AG04450 (cell line): ENCODE results near the gene GAGE13. TPM values are rescaled to one million over a fixed set of nuclear protein-coding genes. Genes with fewer than 3 reads are reported as not detected.
"Not testable (repeated sequence)": the region's sequence is repeated elsewhere in the genome, so short reads cannot be mapped to it uniquely, and the experiment has no call there.

Experiments
- CTCF ChIA-PET: fragments of 300-600, 350-600 bp; formaldehyde crosslinking; extraction: SDS; loops from one replicate; lab custom pipeline; 2022; ENCODE audit warnings: antibody characterized with exemption, inconsistent platforms; lab: Charles Lee
- POLR2A ChIA-PET: fragments of 350-600 bp; formaldehyde crosslinking; extraction: SDS; loops from one replicate; lab custom pipeline; 2021; ENCODE audit warnings: antibody characterized with exemption, inconsistent platforms; lab: Yijun Ruan, JAX
- DNase-seq: peaks from one replicate; pipeline ENCODE4 v3.0.0-alpha.2; 2011; ENCODE audit warnings: low read depth, low spot score
- H3K27ac ChIP-seq: one replicate; pipeline ENCODE4 v1.5.1; 2012; ENCODE audit warnings: low read depth, low read length, control low read depth
- H3K27me3 ChIP-seq: one replicate; pipeline ENCODE4 v1.6.0; 2012; ENCODE audit warnings: low read length; ENCODE audit not compliant: control insufficient read depth, insufficient read depth
- H3K4me3 ChIP-seq: 2 replicates; pipeline ENCODE4 v1.5.1; 2011; ENCODE audit warnings: mild to moderate bottlenecking, low read depth, low read length, control low read depth
- H3K9me3 ChIP-seq: 2 replicates; pipeline ENCODE4 v1.5.1; 2012; ENCODE audit warnings: low read length; ENCODE audit not compliant: control insufficient read depth, insufficient read depth
- polyA plus RNA-seq: library from polyadenylated mRNA; depleted of rRNA; stranded (reverse); fragments of >200 nt; gene quantifications from 2 replicates; pipeline ENCODE4 v1.2.3, GENCODE V29; 2011; rRNA removed

GAGE13 gene
- polyA plus RNA-seq, 1 experiment = not detected

GRCh38 chrX:49344496-49345175, 13.3 kb downstream of the GAGE13 start:
- CTCF ChIA-PET = not testable (repeated sequence)

GRCh38 chrX:49345402-49345801, 14.0 kb downstream of the GAGE13 start:
- H3K27ac ChIP-seq, H3K9me3 ChIP-seq, DNase-seq, H3K27me3 ChIP-seq, H3K4me3 ChIP-seq, CTCF ChIA-PET, POLR2A ChIA-PET: not testable (repeated sequence)

More at GRCh38 chrX:49344496-49345175, 13.3 kb downstream of the GAGE13 start:
- H3K27me3 ChIP-seq, POLR2A ChIA-PET, H3K4me3 ChIP-seq, DNase-seq, H3K9me3 ChIP-seq, H3K27ac ChIP-seq: not testable (repeated sequence)

GRCh38 chrX:49346150-49346549, 14.8 kb downstream of the GAGE13 start:
- H3K9me3 ChIP-seq, H3K27me3 ChIP-seq, POLR2A ChIA-PET, H3K27ac ChIP-seq, DNase-seq, H3K4me3 ChIP-seq, CTCF ChIA-PET: not testable (repeated sequence)

Other genes starting within 250 kb of the GAGE13 start
- 20.3 and 21.9 TPM in 2 replicates for gene GPKOW, start 207.8 kb upstream of the GAGE13 start, polyA plus RNA-seq
- gene MAGIX, start 168.8 kb upstream of the GAGE13 start, polyA plus RNA-seq = 0.40 and 0.82 TPM in 2 replicates
- gene PLP2, start 159.7 kb upstream of the GAGE13 start, polyA plus RNA-seq = 66.7 and 79.6 TPM in 2 replicates
- 3.6 and 4.1 TPM in 2 replicates for gene PRICKLE3, start 145.2 kb upstream of the GAGE13 start, polyA plus RNA-seq
- 0.07 and 0.15 TPM in 2 replicates for gene SYP, start 131.4 kb upstream of the GAGE13 start, polyA plus RNA-seq
- gene CACNA1F, start 98.2 kb upstream of the GAGE13 start, polyA plus RNA-seq = not detected in 2 replicates
- gene CCDC22, start 96.1 kb upstream of the GAGE13 start, polyA plus RNA-seq = 5.7 and 9.6 TPM in 2 replicates
- gene FOXP3, start 66.9 kb upstream of the GAGE13 start, polyA plus RNA-seq = 0.09 TPM in 1 of 2 replicates, not detected in the other
- gene PPP1R3F, start 61.8 kb upstream of the GAGE13 start, polyA plus RNA-seq = 1.1 and 2.4 TPM in 2 replicates
- gene GAGE10, start 27.9 kb upstream of the GAGE13 start, polyA plus RNA-seq = not detected in 2 replicates
- gene GAGE12J, start 9.5 kb upstream of the GAGE13 start, polyA plus RNA-seq = not detected in 2 replicates
- not detected in 2 replicates for gene GAGE12C, start 200.6 kb downstream of the GAGE13 start, polyA plus RNA-seq
- not detected in 2 replicates for gene GAGE12D, start 210.2 kb downstream of the GAGE13 start, polyA plus RNA-seq
- gene GAGE12E, start 219.7 kb downstream of the GAGE13 start, polyA plus RNA-seq = not detected in 2 replicates
- not detected in 2 replicates for gene GAGE12F, start 229.3 kb downstream of the GAGE13 start, polyA plus RNA-seq
- gene GAGE12G, start 238.8 kb downstream of the GAGE13 start, polyA plus RNA-seq = not detected in 2 replicates
- not detected in 2 replicates for gene GAGE12H, start 248.4 kb downstream of the GAGE13 start, polyA plus RNA-seq